ENCODE measurements around the gene ATXN2.

Gene ATXN2

GRCh38 chr12:111438481-111438880, 160.6 kb downstream of the ATXN2 start:
- H3K27me3 ChIP-seq (ENCODE audit: insufficient read depth, low read depth, severe bottlenecking) = no peaks in the 10 kb centered on the region
- H3K27ac ChIP-seq = no peak overlapping the region
- H3K4me3 ChIP-seq (ENCODE audit: low read depth, low read length) = no peak overlapping the region
- DNase-seq = no peak
- no peak for TF ChIP-seq CTCF (IDR thresholded peaks at IDR 0.05; ENCODE audit: low read depth, low read length)
- peaks cover 4% of the 10 kb centered on the region for H3K36me3 ChIP-seq
- no peaks in the 10 kb centered on the region for H3K9me3 ChIP-seq (ENCODE audit: severe bottlenecking)

GRCh38 chr12:111437816-111438454, 161.2 kb downstream of the ATXN2 start:
- Histone ChIP-seq H3K36me3 (no peaks in the 10 kb centered on the region), H3K27me3 (ENCODE audit: insufficient read depth, low read depth, severe bottlenecking) (no peaks in the 10 kb centered on the region), H3K4me3 (ENCODE audit: low read depth, low read length) (no peak overlapping the region), H3K27ac (no peak overlapping the region), H3K9me3 (ENCODE audit: severe bottlenecking) (no peaks in the 10 kb centered on the region)
- no peak for TF ChIP-seq CTCF (IDR thresholded peaks at IDR 0.05; ENCODE audit: low read depth, low read length)
- DNase-seq = no peak

GRCh38 chr12:111436811-111437210, 162.3 kb downstream of the ATXN2 start:
- H3K9me3 ChIP-seq (ENCODE audit: severe bottlenecking) = no peaks in the 10 kb centered on the region
- no peaks in the 10 kb centered on the region for H3K36me3 ChIP-seq
- no peak for DNase-seq
- H3K27ac ChIP-seq = no peak overlapping the region
- TF ChIP-seq CTCF (IDR thresholded peaks at IDR 0.05; ENCODE audit: low read depth, low read length) = no peak
- H3K27me3 ChIP-seq (ENCODE audit: insufficient read depth, low read depth, severe bottlenecking) = no peaks in the 10 kb centered on the region
- no peak overlapping the region for H3K4me3 ChIP-seq (ENCODE audit: low read depth, low read length)

- no peak overlapping the region for H3K27ac ChIP-seq
- no peak for TF ChIP-seq CTCF (IDR thresholded peaks at IDR 0.05; ENCODE audit: low read depth, low read length)
- no peak for DNase-seq
Observed at GRCh38 chr12:111436266-111436665, 162.8 kb downstream of the ATXN2 start.

GRCh38 chr12:111435661-111436201, 163.4 kb downstream of the ATXN2 start:
- no peak for DNase-seq
- H3K27me3 ChIP-seq (ENCODE audit: insufficient read depth, low read depth, severe bottlenecking) = no peaks in the 10 kb centered on the region
- no peak overlapping the region for H3K27ac ChIP-seq
- TF ChIP-seq CTCF (IDR thresholded peaks at IDR 0.05; ENCODE audit: low read depth, low read length) = no peak
- no peaks in the 10 kb centered on the region for H3K9me3 ChIP-seq (ENCODE audit: severe bottlenecking)
- H3K36me3 ChIP-seq = no peaks in the 10 kb centered on the region
- no peak overlapping the region for H3K4me3 ChIP-seq (ENCODE audit: low read depth, low read length)

More at GRCh38 chr12:111436266-111436665, 162.8 kb downstream of the ATXN2 start:
- Histone ChIP-seq H3K4me3 (ENCODE audit: low read depth, low read length) (no peak overlapping the region), H3K9me3 (ENCODE audit: severe bottlenecking) (no peaks in the 10 kb centered on the region), H3K27me3 (ENCODE audit: insufficient read depth, low read depth, severe bottlenecking) (no peaks in the 10 kb centered on the region), H3K36me3 (no peaks in the 10 kb centered on the region)
